ENCODE data around the gene CENPX.

GRCh38 chr17:82060614-82061013 lies 37.9 kb upstream of the CENPX start:
- no peak for TF ChIP-seq ZBTB7A (IDR thresholded peaks at IDR 0.05; ENCODE audit: low read depth)
- no peak for TF ChIP-seq YY1 (IDR thresholded peaks at IDR 0.05; ENCODE audit: low read depth)
- TF ChIP-seq, protein P1, sequence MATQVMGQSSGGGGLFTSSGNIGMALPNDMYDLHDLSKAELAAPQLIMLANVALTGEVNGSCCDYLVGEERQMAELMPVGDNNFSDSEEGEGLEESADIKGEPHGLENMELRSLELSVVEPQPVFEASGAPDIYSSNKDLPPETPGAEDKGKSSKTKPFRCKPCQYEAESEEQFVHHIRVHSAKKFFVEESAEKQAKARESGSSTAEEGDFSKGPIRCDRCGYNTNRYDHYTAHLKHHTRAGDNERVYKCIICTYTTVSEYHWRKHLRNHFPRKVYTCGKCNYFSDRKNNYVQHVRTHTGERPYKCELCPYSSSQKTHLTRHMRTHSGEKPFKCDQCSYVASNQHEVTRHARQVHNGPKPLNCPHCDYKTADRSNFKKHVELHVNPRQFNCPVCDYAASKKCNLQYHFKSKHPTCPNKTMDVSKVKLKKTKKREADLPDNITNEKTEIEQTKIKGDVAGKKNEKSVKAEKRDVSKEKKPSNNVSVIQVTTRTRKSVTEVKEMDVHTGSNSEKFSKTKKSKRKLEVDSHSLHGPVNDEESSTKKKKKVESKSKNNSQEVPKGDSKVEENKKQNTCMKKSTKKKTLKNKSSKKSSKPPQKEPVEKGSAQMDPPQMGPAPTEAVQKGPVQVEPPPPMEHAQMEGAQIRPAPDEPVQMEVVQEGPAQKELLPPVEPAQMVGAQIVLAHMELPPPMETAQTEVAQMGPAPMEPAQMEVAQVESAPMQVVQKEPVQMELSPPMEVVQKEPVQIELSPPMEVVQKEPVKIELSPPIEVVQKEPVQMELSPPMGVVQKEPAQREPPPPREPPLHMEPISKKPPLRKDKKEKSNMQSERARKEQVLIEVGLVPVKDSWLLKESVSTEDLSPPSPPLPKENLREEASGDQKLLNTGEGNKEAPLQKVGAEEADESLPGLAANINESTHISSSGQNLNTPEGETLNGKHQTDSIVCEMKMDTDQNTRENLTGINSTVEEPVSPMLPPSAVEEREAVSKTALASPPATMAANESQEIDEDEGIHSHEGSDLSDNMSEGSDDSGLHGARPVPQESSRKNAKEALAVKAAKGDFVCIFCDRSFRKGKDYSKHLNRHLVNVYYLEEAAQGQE (IDR thresholded peaks at IDR 0.05; ENCODE audit: low read depth), result no peak
- TF ChIP-seq EP300 (IDR thresholded peaks at IDR 0.05; ENCODE audit: borderline replicate concordance), result no peak
- TF ChIP-seq, protein P2, sequence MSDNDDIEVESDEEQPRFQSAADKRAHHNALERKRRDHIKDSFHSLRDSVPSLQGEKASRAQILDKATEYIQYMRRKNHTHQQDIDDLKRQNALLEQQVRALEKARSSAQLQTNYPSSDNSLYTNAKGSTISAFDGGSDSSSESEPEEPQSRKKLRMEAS (IDR thresholded peaks at IDR 0.05), result no peak
- TF ChIP-seq RAD21 (IDR thresholded peaks at IDR 0.05; ENCODE audit: low read depth), result no peak
- TF ChIP-seq CREB1 (IDR thresholded peaks at IDR 0.05; ENCODE audit: low read depth), result no peak
- TF ChIP-seq CEBPB (IDR thresholded peaks at IDR 0.05), result no peak
- TF ChIP-seq EGR1 (IDR thresholded peaks at IDR 0.05), result no peak
